GM18526 (cell line): ENCODE results near the gene VAT1.

Experiments used
- POLR2A ChIP-seq: IDR thresholded peaks from 3 replicates; pipeline ENCODE4 v1.6.1; 2011; ENCODE audit not compliant: insufficient read length; ENCODE audit errors: extremely low read depth

The VAT1 gene

DNA sequence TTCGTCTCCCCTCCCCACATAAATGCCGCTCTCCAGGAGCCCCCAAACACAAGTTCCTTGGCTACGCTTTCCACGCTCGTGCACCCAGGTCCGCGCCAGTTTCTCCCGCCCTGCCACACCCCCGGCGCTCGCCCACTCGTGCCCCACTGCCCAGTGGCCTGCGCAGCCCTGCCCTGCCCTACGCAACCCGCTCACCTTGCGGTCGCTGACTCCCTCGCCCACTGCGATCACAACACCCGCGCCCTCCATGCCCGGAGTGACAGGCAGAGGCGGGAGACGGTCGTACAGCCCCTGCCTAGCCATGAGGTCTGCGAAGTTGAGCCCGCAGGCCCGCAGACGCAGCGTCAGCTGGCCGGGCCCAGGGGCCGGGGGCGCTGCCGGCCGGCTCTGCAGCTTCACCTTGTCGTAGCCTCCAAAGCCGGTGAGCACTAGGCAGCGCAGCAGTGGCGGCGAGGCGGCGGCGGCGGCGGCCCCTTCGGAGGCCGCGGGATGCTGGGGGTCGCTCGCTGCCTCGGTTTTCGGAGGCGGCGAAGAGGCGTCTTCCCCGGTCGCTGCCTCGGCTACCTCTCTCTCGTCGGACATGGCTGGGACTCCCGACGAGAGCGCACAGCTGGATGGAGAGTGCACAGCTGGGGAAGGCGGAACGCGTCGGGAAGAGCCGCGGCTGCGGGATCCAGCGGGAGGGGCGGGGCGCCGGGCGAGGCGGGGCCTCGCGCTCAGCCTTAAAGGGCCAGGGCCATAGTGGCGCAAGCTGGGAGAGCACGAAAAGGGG, at the start of gene VAT1:
VAT1 (minus strand) TSS at position 645 of the 772 bp plus-strand sequence; CDS start at position 582, 63 bp downstream.
- no peak for TF ChIP-seq POLR2A

GRCh38 chr17:43070872-43071271, 48.7 kb upstream of the VAT1 start:
- TF ChIP-seq POLR2A: no peak

- no peak for TF ChIP-seq POLR2A
Measured at GRCh38 chr17:43070257-43070656, 48.1 kb upstream of the VAT1 start.

- TF ChIP-seq POLR2A: no peak
Measured at GRCh38 chr17:43069368-43069898, 47.2 kb upstream of the VAT1 start.

DNA sequence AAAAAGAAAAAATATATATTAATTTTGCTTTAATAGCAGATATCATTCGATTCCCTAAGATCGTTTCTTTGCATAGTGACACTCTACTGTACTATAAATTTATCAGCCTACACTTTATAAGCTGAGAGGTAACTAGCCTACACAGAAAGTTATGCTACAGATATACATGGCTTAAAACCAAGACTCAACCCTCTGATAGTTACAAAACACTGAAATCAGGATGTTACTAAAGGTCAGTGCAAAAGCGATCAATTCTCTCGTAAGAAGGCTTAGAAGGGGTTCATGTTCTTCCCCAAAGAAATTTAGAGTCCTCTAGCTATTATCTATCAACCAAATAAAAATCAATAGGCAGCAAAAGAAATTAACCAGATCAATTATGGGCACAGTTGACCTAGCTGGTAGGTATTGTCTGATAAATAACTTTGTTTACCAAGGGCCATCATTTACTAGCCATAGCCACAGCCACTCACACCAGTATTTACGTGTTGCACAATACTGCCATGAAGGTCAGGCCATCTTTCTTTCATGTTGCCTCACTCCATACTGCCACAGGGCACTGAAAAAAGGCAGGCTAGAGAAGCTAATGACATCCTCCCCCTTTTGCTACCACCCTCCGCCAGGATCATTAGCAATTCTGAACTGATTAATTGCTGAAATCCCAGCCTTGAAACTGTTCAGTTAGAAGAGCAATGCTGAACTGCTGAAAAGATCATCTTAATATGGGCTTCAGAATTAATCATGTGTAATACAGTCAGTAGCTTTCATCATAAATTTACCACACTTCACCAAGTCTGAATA, 46.6 kb upstream of the VAT1 start:
- TF ChIP-seq POLR2A: no peak

DNA sequence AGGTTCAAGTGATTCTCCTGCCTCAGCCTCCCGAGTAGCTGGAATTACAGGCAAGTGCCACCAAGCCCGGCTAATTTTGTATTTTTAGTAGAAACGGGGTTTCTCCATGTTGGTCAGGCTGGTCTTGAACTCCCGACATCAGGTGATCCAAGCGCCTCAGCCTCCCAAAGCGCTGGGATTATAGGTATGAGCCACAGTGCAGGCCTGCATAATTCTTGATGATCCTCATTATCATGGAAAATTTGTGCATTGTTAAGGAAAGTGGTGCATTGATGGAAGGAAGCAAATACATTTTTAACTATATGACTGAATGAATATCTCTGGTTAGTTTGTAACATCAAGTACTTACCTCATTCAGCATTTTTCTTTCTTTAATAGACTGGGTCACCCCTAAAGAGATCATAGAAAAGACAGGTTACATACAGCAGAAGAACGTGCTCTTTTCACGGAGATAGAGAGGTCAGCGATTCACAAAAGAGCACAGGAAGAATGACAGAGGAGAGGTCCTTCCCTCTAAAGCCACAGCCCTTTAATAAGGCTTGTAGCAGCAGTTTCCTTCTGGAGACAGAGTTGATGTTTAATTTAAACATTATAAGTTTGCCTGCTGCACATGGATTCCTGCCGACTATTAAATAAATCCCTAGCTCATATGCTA, 40.9 kb upstream of the VAT1 start:
- TF ChIP-seq POLR2A: no peak

DNA sequence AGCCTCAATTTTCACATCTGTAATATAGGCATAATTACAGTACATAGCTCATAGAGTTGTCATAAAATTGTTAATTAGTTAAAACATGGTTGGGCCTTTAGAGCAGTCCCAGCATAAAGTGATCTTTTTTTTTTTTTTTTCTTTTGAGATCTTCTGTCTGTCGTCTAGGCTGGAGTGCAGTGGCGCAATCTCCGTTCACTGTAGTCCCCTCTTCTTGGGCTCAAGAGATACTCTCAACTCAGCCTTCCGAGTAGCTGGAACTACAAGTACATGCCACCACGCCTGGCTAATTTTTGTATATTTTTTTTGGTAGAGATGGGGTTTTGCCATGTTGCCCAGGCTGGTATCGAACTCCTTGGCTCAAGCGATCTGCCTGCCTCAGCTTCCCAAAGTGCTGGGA, 33.9 kb upstream of the VAT1 start:
- TF ChIP-seq POLR2A: no peak

DNA sequence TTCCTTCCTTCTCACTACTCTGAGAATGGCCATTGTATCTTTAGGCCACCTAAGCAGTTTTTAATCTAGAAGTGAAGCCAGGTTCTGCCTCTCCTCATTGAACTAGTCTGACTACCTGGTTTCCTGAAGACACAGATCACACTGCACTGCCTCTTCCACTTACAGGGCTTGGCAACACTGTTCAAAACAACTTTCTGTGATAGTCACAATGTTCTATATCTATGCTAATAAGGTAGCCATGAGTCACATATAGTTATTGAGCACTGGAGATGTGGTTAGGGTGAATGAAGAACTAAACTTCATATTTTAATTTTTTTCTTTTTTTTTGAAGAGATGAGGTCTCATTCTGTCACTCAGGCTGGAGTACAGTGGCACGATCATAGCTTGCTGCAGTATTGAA, 29.8 kb upstream of the VAT1 start:
- no peak for TF ChIP-seq POLR2A

DNA sequence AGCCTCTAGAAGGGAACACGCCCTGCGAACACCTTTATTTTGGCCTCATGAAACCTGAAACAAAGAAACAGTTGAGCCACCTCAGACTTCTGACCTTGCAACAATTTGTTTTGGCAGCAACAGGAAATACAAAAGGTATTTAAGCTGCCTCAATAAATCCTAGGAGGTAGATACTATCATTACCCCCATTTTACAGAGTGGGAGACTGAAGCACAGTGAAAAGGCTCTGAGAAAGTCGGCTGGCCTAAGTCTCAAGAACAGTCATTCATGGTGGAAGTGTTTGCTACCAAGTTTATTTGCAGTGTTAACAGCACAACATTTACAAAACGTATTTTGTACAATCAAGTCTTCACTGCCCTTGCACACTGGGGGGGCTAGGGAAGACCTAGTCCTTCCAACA, 21.8 kb upstream of the VAT1 start:
- no peak for TF ChIP-seq POLR2A

GRCh38 chr17:43043307-43043706, 21.1 kb upstream of the VAT1 start:
- no peak for TF ChIP-seq POLR2A

GRCh38 chr17:43042025-43042628, 19.9 kb upstream of the VAT1 start:
- no peak for TF ChIP-seq POLR2A

DNA sequence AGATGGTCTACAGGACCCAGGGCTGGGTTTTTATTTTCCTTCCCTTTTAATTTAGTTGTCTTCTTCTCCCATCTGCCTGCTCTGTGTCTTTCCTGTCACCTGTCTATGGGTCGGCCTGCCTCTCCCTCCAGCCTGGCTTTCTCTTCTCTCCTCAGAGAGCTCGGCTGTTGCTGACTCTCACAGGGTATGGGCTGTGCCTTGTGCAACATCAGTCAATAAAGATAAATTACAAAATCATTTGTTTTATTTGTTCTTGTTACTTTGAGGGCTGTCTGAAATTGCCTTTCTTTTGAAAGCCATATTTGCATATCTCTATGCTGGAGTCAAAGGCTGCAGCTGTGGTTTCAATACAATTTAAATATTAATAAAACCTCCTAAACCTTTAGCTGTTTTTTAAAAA, 18.5 kb upstream of the VAT1 start:
- TF ChIP-seq POLR2A: no peak

DNA sequence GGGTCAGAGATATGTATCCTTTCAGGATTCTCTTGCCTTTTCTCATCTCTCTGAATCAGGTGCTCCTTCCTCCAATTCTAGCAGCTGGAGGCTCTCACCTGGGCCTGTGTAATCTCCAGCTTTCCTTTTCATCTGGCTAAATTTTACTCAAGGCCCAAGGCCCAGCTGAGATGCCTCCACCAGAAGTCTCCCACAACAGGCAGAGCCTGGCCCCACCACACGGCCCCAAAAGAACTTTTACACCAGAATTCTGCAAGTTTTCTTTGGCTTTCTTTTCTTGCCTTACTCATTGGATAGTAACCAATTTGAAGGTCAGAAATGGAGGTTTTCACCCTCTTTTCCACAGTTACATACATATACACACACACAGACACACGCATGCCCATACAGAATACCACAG, 17.5 kb upstream of the VAT1 start:
- TF ChIP-seq POLR2A: no peak

- no peak for TF ChIP-seq POLR2A
Measured at GRCh38 chr17:43034894-43035293, 12.7 kb upstream of the VAT1 start.
